HepG2 (cell line): ENCODE data around the gene BTBD19. TPM values are rescaled to one million over a fixed set of nuclear protein-coding genes. Genes with fewer than 3 reads are reported as not detected.

Experiments
- CHD2 ChIP-seq: IDR thresholded peaks from 2 replicates; pipeline ENCODE4 v1.6.1; 2011; ENCODE audit warnings: low read depth, low read length, improper control_type of control experiment
- DRAP1 ChIP-seq: IDR thresholded peaks from 2 replicates; pipeline ENCODE4 v1.6.1; 2016; ENCODE audit warnings: missing genetic modification reagents, missing compliant biosample characterization
- GATAD2A ChIP-seq: IDR thresholded peaks from 2 replicates; pipeline ENCODE4 v1.6.1; 2016
- GLI4 ChIP-seq: sonication (generic); formaldehyde crosslinking; IDR thresholded peaks from 2 replicates; pipeline ENCODE4 v1.5.1; 2020; ENCODE audit warnings: missing genetic modification reagents, mild to moderate bottlenecking, moderate library complexity, borderline replicate concordance
- HNRNPK ChIP-seq: fragments of 200-400 bp; formaldehyde crosslinking; IDR thresholded peaks from 2 replicates; pipeline ENCODE4 v1.6.1; 2018; ENCODE audit warnings: low read length, low read depth, moderate library complexity, mild to moderate bottlenecking; ENCODE audit not compliant: poor library complexity, severe bottlenecking
- NFATC3 ChIP-seq: sonication (generic); formaldehyde crosslinking; IDR thresholded peaks from 2 replicates; pipeline ENCODE4 v1.5.1; 2020; ENCODE audit warnings: mild to moderate bottlenecking, missing genetic modification reagents
- NFIC ChIP-seq: IDR thresholded peaks from 2 replicates; pipeline ENCODE4 v1.6.1; 2012; ENCODE audit warnings: mild to moderate bottlenecking, low read length, inconsistent platforms
- PHB2 ChIP-seq: fragments of 450-650 bp; IDR thresholded peaks from 2 replicates; pipeline ENCODE4 v1.6.1; 2018; ENCODE audit not compliant: partially characterized antibody
- PPARG ChIP-seq: conservative IDR thresholded peaks from 2 replicates; pipeline ENCODE4 v1.6.1; 2016; ENCODE audit warnings: missing biosample characterization, missing genetic modification reagents
- SMAD3 ChIP-seq: sonication (generic); formaldehyde crosslinking; IDR thresholded peaks from 2 replicates; pipeline ENCODE4 v1.4.0; 2020; ENCODE audit warnings: missing genetic modification reagents
- SNAPC5 ChIP-seq: sonication (generic); formaldehyde crosslinking; IDR thresholded peaks from 2 replicates; pipeline ENCODE4 v1.8.1; 2023; ENCODE audit warnings: mild to moderate bottlenecking, missing genetic modification reagents, borderline replicate concordance
- SPEN ChIP-seq: sonication (generic); formaldehyde crosslinking; IDR thresholded peaks from 2 replicates; pipeline ENCODE4 v1.5.1; 2020; ENCODE audit warnings: low read depth, mild to moderate bottlenecking, missing genetic modification reagents
- TIGD3 ChIP-seq: sonication (generic); formaldehyde crosslinking; IDR thresholded peaks from 2 replicates; pipeline ENCODE4 v1.5.1; 2020; ENCODE audit warnings: mild to moderate bottlenecking, missing genetic modification reagents, borderline replicate concordance
- ZBTB1 ChIP-seq: sonication (generic); formaldehyde crosslinking; IDR thresholded peaks from 2 replicates; pipeline ENCODE4 v1.4.0; 2020; ENCODE audit warnings: missing genetic modification reagents, borderline replicate concordance
- ZFX ChIP-seq: sonication (generic); formaldehyde crosslinking; IDR thresholded peaks from 2 replicates; pipeline ENCODE4 v1.4.0; 2020; ENCODE audit warnings: mild to moderate bottlenecking, low read depth, missing genetic modification reagents, moderate library complexity
- ZNF234 ChIP-seq: sonication (generic); formaldehyde crosslinking; conservative IDR thresholded peaks from 2 replicates; pipeline ENCODE4 v1.5.1; 2020; ENCODE audit warnings: mild to moderate bottlenecking, missing genetic modification reagents
- ZNF33A ChIP-seq: sonication (generic); formaldehyde crosslinking; IDR thresholded peaks from 2 replicates; pipeline ENCODE4 v1.5.1; 2020; ENCODE audit warnings: missing genetic modification reagents, mild to moderate bottlenecking, moderate library complexity, borderline replicate concordance
- ZNF569 ChIP-seq: sonication (generic); formaldehyde crosslinking; IDR thresholded peaks from 2 replicates; pipeline ENCODE4 v1.5.0; 2020; ENCODE audit warnings: mild to moderate bottlenecking, missing genetic modification reagents, moderate library complexity, borderline replicate concordance
- ZNF670 ChIP-seq: sonication (generic); formaldehyde crosslinking; IDR thresholded peaks from 2 replicates; pipeline ENCODE4 v1.8.0; 2022; ENCODE audit warnings: mild to moderate bottlenecking, missing genetic modification reagents, borderline replicate concordance
- ZNF687 ChIP-seq: sonication (generic); formaldehyde crosslinking; IDR thresholded peaks from 2 replicates; pipeline ENCODE4 v1.5.1; 2020; ENCODE audit warnings: mild to moderate bottlenecking, missing genetic modification reagents, moderate library complexity
- ZNF737 ChIP-seq: sonication (generic); formaldehyde crosslinking; IDR thresholded peaks from 2 replicates; pipeline ENCODE4 v1.5.0; 2020; ENCODE audit warnings: missing genetic modification reagents, mild to moderate bottlenecking, borderline replicate concordance
- ZNF747 ChIP-seq: sonication (generic); formaldehyde crosslinking; IDR thresholded peaks from 2 replicates; pipeline ENCODE4 v1.8.1; 2023; ENCODE audit warnings: missing genetic modification reagents, mild to moderate bottlenecking, borderline replicate concordance
- ZNF761 ChIP-seq: sonication (generic); formaldehyde crosslinking; conservative IDR thresholded peaks from 2 replicates; pipeline ENCODE4 v1.4.0; 2020; ENCODE audit warnings: mild to moderate bottlenecking, missing genetic modification reagents
- ZNF772 ChIP-seq: sonication (generic); formaldehyde crosslinking; IDR thresholded peaks from 2 replicates; pipeline ENCODE4 v1.5.0; 2020; ENCODE audit warnings: mild to moderate bottlenecking, missing genetic modification reagents
- polyA plus RNA-seq, 8 experiments: library from polyadenylated mRNA; depleted of rRNA in 3 of 8; stranded (reverse) in 7 of 8; unstranded in 1 of 8; fragments of >200 nt; fragmentation: Illumina TruSeq in 4 of 8; extraction: Trizol in 4 of 8; gene quantifications; 2 replicates each; pipeline versions ENCODE4 v1.2.1 to v1.2.3, GENCODE V29; 2011 to 2016; ENCODE audit warnings: low read depth in 4 of 8, missing spikeins in 1 of 8, mixed read lengths in 1 of 8; ENCODE audit not compliant: insufficient read depth in 1 of 8
- total RNA-seq, 5 experiments: library from RNA; depleted of rRNA; stranded (reverse); fragments of >200 nt; fragmentation: Illumina TruSeq; extraction: Trizol; gene quantifications; 2 replicates each; pipeline ENCODE4 v1.2.3, GENCODE V29; 2016; ENCODE audit warnings: low read depth in 1 of 5

Gene BTBD19
- total and polyA plus RNA-seq, 2 of the 13 experiments (the other 11 are each of a cell fraction or from before 2014, with no cell fraction given) = 2.7 to 6.7 TPM

GRCh38 chr1:44826375-44827196 lies 18.3 kb downstream of the BTBD19 start (continued):
- TF ChIP-seq GLI4 (CRISPR knock-in tag) (0 out of 2 replicates have a peak, but pooled peaks have one; percentile 43), ZNF234 (CRISPR knock-in tag) (no peak), PPARG (no peak), DRAP1 (CRISPR knock-in tag) (peak; percentile 77), SNAPC5 (CRISPR knock-in tag) (no peak), ZNF33A (CRISPR knock-in tag) (no peak), TIGD3 (CRISPR knock-in tag) (peak; percentile 67; the same call in 1 of the 2 replicates), ZNF687 (peak; percentile 97), ZNF761 (CRISPR knock-in tag) (peak; percentile 77; the same call in 1 of the 2 replicates), HNRNPK (peak; percentile 65), ZFX (CRISPR knock-in tag) (peak; percentile 85), ZBTB1 (CRISPR knock-in tag) (no peak), SPEN (CRISPR knock-in tag) (peak; percentile 25; the same call in 1 of the 2 replicates), ZNF670 (CRISPR knock-in tag) (no peak; the same call in 1 of the 2 replicates), ZNF737 (CRISPR knock-in tag) (no peak), NFATC3 (CRISPR knock-in tag) (no peak), CHD2 (no peak), ZNF569 (no peak), ZNF747 (peak; percentile 70; the same call in 1 of the 2 replicates), GATAD2A (peak; percentile 66), SMAD3 (CRISPR knock-in tag) (0 out of 2 replicates have a peak, but pooled peaks have one; percentile 62), PHB2 (no peak), ZNF772 (peak; percentile 70; the same call in 1 of the 2 replicates), NFIC (no peak)
